ENCODE results near the gene PPM1D. TPM values are rescaled to one million over a fixed set of nuclear protein-coding genes. Genes with fewer than 3 reads are reported as not detected.

Gene PPM1D
- total RNA-seq, 4 donors from 2014 or later, result 10.1 to 17.3 (median 12.3) TPM

DNA sequence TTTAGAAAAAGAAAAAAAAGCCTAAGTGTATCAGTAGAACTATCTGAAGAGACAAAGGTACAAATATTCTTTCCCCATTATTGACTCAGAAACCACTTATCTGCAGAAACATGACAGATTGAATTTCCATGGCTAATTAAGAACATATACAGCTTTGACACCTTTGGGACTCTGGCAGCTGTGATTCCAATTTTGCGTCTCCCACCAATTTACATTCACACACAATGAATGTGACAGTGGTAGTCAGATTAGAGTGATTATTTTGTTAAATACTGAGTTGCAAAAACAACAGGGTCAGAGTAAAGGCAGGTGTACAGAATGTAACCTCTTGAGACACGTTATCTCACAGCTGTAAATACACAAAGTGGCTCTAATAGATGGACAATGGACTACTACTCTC is 5.3 kb upstream of the PPM1D start:
- no peaks in the 10 kb centered on the region for H3K27me3 ChIP-seq
- no peak for ATAC-seq
- TF ChIP-seq POLR2AphosphoS5 (IDR thresholded peaks at IDR 0.05) (no peak), POLR2A (IDR thresholded peaks at IDR 0.05) (no peak), EP300 (IDR thresholded peaks at IDR 0.05) (no peak)
- TF ChIP-seq, protein P1, sequence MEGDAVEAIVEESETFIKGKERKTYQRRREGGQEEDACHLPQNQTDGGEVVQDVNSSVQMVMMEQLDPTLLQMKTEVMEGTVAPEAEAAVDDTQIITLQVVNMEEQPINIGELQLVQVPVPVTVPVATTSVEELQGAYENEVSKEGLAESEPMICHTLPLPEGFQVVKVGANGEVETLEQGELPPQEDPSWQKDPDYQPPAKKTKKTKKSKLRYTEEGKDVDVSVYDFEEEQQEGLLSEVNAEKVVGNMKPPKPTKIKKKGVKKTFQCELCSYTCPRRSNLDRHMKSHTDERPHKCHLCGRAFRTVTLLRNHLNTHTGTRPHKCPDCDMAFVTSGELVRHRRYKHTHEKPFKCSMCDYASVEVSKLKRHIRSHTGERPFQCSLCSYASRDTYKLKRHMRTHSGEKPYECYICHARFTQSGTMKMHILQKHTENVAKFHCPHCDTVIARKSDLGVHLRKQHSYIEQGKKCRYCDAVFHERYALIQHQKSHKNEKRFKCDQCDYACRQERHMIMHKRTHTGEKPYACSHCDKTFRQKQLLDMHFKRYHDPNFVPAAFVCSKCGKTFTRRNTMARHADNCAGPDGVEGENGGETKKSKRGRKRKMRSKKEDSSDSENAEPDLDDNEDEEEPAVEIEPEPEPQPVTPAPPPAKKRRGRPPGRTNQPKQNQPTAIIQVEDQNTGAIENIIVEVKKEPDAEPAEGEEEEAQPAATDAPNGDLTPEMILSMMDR (IDR thresholded peaks at IDR 0.05), result no peak

DNA sequence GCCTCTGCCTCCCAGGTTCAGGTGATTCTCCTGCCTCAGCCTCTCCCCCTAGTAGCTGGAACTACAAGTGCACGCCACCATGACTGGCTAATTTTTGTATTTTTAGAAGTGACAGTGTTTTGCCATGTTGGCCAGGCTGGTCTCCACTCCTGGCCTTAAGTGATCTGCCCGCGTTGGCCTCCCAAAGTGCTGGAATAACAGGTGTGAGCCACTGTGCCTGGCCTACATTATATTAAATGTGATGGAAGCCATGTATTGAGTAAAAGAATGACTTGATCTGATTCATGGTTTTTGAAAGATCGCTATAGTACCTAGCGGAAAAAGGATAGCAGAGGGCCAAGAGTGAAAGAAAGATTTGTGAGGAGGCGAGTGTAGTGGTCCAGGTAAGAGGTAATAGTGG is 2.7 kb upstream of the PPM1D start:
- no peak overlapping the region for H3K4me3 ChIP-seq
- TF ChIP-seq EP300 (IDR thresholded peaks at IDR 0.05) (no peak), POLR2A (IDR thresholded peaks at IDR 0.05) (no peak), POLR2AphosphoS5 (IDR thresholded peaks at IDR 0.05) (no peak)
- TF ChIP-seq, protein P1 (IDR thresholded peaks at IDR 0.05), result no peak
- H3K36me3 ChIP-seq, result no peaks in the 10 kb centered on the region
- WGBS, 2 donors (ENCODE audit: low coverage in 1 of 2), result 90 to 95% methylated on average over 4 to 6 of the region's 6 CpGs
- H3K27me3 ChIP-seq, result no peaks in the 10 kb centered on the region
- no peak overlapping the region for H3K27ac ChIP-seq
- ATAC-seq, result no peak
- H3K9me3 ChIP-seq, result no peaks in the 10 kb centered on the region
- H3K4me1 ChIP-seq, result peaks cover 0 to 17% (median 5%) of the 10 kb centered on the region in 3 donors

More for the DNA sequence above, 5.3 kb upstream of the PPM1D start:
- Histone ChIP-seq H3K27ac (no peak overlapping the region), H3K9me3 (no peaks in the 10 kb centered on the region), H3K4me1 (peaks cover 0 to 15% (median 5%) of the 10 kb centered on the region in 3 donors), H3K4me3 (no peak overlapping the region), H3K36me3 (no peaks in the 10 kb centered on the region)
- WGBS, 2 donors (ENCODE audit: low coverage in 1 of 2), result 97 to 100% methylated on average over 2 of the region's 2 CpGs

DNA sequence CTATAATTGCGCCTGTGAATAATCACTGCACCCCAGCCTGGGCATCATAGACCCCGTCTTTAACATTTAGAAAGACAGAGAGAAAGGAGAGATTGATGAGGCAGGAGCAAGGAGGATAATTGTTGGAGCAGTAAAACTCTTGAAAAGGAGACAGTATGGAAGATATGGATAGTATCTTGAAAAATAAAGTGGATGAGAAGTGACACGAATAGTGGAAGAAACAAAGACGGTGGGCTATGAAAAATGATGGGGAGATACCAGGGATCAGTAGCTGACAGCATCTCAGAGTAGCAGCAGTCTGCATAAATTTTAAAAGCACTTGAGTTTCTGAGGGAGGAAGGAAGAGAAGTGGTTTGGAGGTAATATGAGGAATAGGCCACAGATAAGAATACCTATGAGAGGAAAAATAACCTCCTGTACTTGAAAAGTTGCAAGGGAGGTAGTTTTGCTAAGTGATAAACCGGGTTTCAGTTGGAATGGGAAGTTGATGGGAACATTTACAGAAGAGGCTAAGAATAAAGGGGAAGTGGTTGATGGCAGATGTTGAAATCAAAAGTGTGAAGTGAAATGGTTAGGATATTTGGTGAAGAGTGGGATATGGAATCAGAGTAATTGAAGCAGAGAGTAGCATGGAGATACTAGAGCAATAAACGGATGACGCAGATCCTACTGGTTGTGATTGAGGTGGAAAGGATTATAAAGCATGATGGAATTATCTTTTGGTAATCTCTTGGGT is 1.8 kb upstream of the PPM1D start:
- H3K36me3 ChIP-seq, result no peaks in the 10 kb centered on the region
- no peaks in the 10 kb centered on the region for H3K27me3 ChIP-seq
- H3K4me1 ChIP-seq, result peaks cover 0 to 25% (median 8%) of the 10 kb centered on the region in 3 donors
- H3K27ac ChIP-seq, result peak overlapping the region; percentile 90 to 98 (median 97)
- TF ChIP-seq POLR2A (IDR thresholded peaks at IDR 0.05), result no peak
- TF ChIP-seq, protein P1 (IDR thresholded peaks at IDR 0.05), result no peak
- no peak for TF ChIP-seq EP300 (IDR thresholded peaks at IDR 0.05)
- no peak for TF ChIP-seq POLR2AphosphoS5 (IDR thresholded peaks at IDR 0.05)
- no peak overlapping the region for H3K4me3 ChIP-seq
- H3K9me3 ChIP-seq, result no peaks in the 10 kb centered on the region
- ATAC-seq, result no peak
- WGBS, 2 donors (ENCODE audit: low coverage in 1 of 2), result 79 to 82% methylated on average over 6 to 7 of the region's 7 CpGs

DNA sequence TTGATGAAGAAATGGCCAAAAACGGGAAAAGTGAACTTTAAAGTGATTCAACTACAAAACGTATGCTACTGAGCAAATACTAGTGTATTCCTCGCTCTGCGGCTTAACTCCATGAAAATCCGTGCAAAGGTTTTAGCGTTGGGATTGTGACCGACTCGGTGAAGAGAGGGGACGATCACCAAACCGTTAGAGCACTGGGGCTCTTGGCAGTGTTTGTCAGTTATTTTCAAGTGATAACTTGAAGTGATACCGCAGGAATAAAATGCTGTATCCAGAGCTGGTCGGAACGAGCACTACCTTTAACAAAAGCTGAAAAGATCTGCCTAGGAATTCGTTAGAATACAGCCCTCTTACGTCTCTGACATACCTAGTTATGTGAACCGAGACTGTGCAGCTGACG is 773 bp upstream of the PPM1D start:
- Histone ChIP-seq H3K27me3 (no peaks in the 10 kb centered on the region), H3K9me3 (no peaks in the 10 kb centered on the region), H3K4me3 (peak overlapping the region; percentile 86), H3K4me1 (peaks cover 0 to 36% (median 14%) of the 10 kb centered on the region in 3 donors), H3K36me3 (no peaks in the 10 kb centered on the region), H3K27ac (peak overlapping the region; percentile 90 to 98 (median 97))
- no peak for ATAC-seq
- 0 to 5% methylated on average over 13 to 16 of the region's 17 CpGs for WGBS, 2 donors (ENCODE audit: low coverage in 1 of 2)
- TF ChIP-seq, protein P1 (IDR thresholded peaks at IDR 0.05), result no peak
